HEK293 (cell line): ENCODE data around the gene NABP2.

Experiments
- CTCF ChIA-PET: fragments of 350-600 bp; formaldehyde crosslinking; extraction: SDS; loops from one replicate; lab custom pipeline; 2021; ENCODE audit warnings: antibody characterized with exemption; lab: Yijun Ruan, JAX
- POLR2A ChIA-PET: fragments of 300-600 bp; formaldehyde crosslinking; extraction: SDS; loops from one replicate; lab custom pipeline; 2020; ENCODE audit warnings: antibody characterized with exemption, inconsistent platforms; lab: Yijun Ruan, JAX
- H3K27ac ChIP-seq: fragments of 200-500 bp; sonication (Bioruptor generic); 2 replicates; pipeline ENCODE4 v1.5.1; 2014; ENCODE audit warnings: low read depth, low read length, control low read depth, inconsistent platforms; ENCODE audit errors: extremely low read depth
- H3K36me3 ChIP-seq, 2 experiments: fragments of 200-500 bp in 1 of 2; sonication (Bioruptor generic) in 1 of 2; 1 replicate in 1 of 2; 2 replicates in 1 of 2; pipeline ENCODE4 v1.5.1; 2014 to 2017; ENCODE audit warnings: inconsistent platforms in 2 of 2, low read length in 2 of 2; ENCODE audit not compliant: control insufficient read depth in 2 of 2, insufficient read depth in 1 of 2
- H3K4me1 ChIP-seq: fragments of 200-500 bp; sonication (Bioruptor generic); 2 replicates; pipeline ENCODE4 v1.5.1; 2014; ENCODE audit warnings: mild to moderate bottlenecking, low read length, inconsistent platforms; ENCODE audit not compliant: control insufficient read depth, insufficient read depth
- H3K4me3 ChIP-seq: 2 replicates; pipeline ENCODE4 v1.5.1; 2011; ENCODE audit warnings: low read depth, mild to moderate bottlenecking, control low read depth, low read length, moderate library complexity
- H3K9me3 ChIP-seq: fragments of 200-500 bp; sonication (Bioruptor generic); 2 replicates; pipeline ENCODE4 v1.5.1; 2014; ENCODE audit warnings: low read depth, low read length, inconsistent platforms; ENCODE audit not compliant: control insufficient read depth, insufficient read depth
- CTCF ChIP-seq: fragments of 450-650 bp; formaldehyde crosslinking; IDR thresholded peaks from 2 replicates; pipeline ENCODE4 v1.5.1; 2016; ENCODE audit warnings: missing biosample characterization, missing genetic modification characterization
- GLIS1 ChIP-seq: fragments of 450-650 bp; formaldehyde crosslinking; IDR thresholded peaks from 2 replicates; pipeline ENCODE4 v1.5.1; 2016; ENCODE audit warnings: missing biosample characterization, missing genetic modification characterization
- HOXA7 ChIP-seq: sonication (generic); formaldehyde crosslinking; IDR thresholded peaks from 2 replicates; pipeline ENCODE4 v1.8.1; 2022; ENCODE audit warnings: missing genetic modification reagents, borderline replicate concordance
- INSM2 ChIP-seq: fragments of 450-650 bp; formaldehyde crosslinking; IDR thresholded peaks from 2 replicates; pipeline ENCODE4 v1.5.1; 2016; ENCODE audit warnings: missing biosample characterization, missing genetic modification characterization
- PBX3 ChIP-seq: sonication (generic); formaldehyde crosslinking; IDR thresholded peaks from 2 replicates; pipeline ENCODE4 v1.8.1; 2022; ENCODE audit warnings: mild to moderate bottlenecking, moderate library complexity, missing genetic modification reagents
- SCRT2 ChIP-seq: fragments of 450-650 bp; formaldehyde crosslinking; IDR thresholded peaks from 2 replicates; pipeline ENCODE4 v1.5.1; 2016; ENCODE audit warnings: missing biosample characterization, missing genetic modification characterization
- SP2 ChIP-seq: fragments of 450-650 bp; formaldehyde crosslinking; IDR thresholded peaks from 2 replicates; pipeline ENCODE4 v1.5.1; 2016; ENCODE audit warnings: missing biosample characterization, missing genetic modification characterization
- SP7 ChIP-seq: fragments of 450-650 bp; formaldehyde crosslinking; IDR thresholded peaks from 2 replicates; pipeline ENCODE4 v1.5.1; 2016; ENCODE audit warnings: missing biosample characterization, missing genetic modification characterization
- ZBTB17 ChIP-seq: fragments of 450-650 bp; formaldehyde crosslinking; IDR thresholded peaks from 2 replicates; pipeline ENCODE4 v1.5.1; 2016; ENCODE audit warnings: missing biosample characterization, missing genetic modification characterization
- ZNF133 ChIP-seq: fragments of 450-650 bp; formaldehyde crosslinking; IDR thresholded peaks from 2 replicates; pipeline ENCODE4 v1.5.1; 2016; ENCODE audit warnings: missing biosample characterization, missing genetic modification characterization
- ZNF19 ChIP-seq: fragments of 450-650 bp; formaldehyde crosslinking; IDR thresholded peaks from 2 replicates; pipeline ENCODE4; 2016; ENCODE audit warnings: missing biosample characterization, missing genetic modification characterization, low read depth
- ZNF202 ChIP-seq: fragments of 450-650 bp; formaldehyde crosslinking; IDR thresholded peaks from 2 replicates; pipeline ENCODE4 v1.5.1; 2016; ENCODE audit warnings: missing biosample characterization, missing genetic modification characterization, borderline replicate concordance
- ZNF23 ChIP-seq: fragments of 450-650 bp; formaldehyde crosslinking; IDR thresholded peaks from 2 replicates; pipeline ENCODE4 v1.5.1; 2016; ENCODE audit warnings: missing biosample characterization, missing genetic modification characterization, borderline replicate concordance
- ZNF239 ChIP-seq: fragments of 450-650 bp; formaldehyde crosslinking; IDR thresholded peaks from 2 replicates; pipeline ENCODE4 v1.5.1; 2016; ENCODE audit warnings: missing biosample characterization, missing genetic modification characterization
- ZNF292 ChIP-seq: fragments of 450-650 bp; formaldehyde crosslinking; IDR thresholded peaks from 2 replicates; pipeline ENCODE4 v1.5.1; 2016; ENCODE audit warnings: low read depth, missing biosample characterization, missing genetic modification characterization, borderline replicate concordance
- ZNF501 ChIP-seq: fragments of 450-650 bp; formaldehyde crosslinking; IDR thresholded peaks from 2 replicates; pipeline ENCODE4 v1.5.1; 2016; ENCODE audit warnings: missing biosample characterization, missing genetic modification characterization
- ZNF514 ChIP-seq: fragments of 450-650 bp; formaldehyde crosslinking; IDR thresholded peaks from 2 replicates; pipeline ENCODE4 v1.5.1; 2016; ENCODE audit warnings: missing biosample characterization, missing genetic modification characterization
- ZNF529 ChIP-seq: fragments of 450-650 bp; formaldehyde crosslinking; IDR thresholded peaks from 2 replicates; pipeline ENCODE4 v1.5.1; 2017; ENCODE audit warnings: missing genetic modification characterization, missing biosample characterization; ENCODE audit not compliant: insufficient replicate concordance
- ZNF560 ChIP-seq: fragments of 450-650 bp; formaldehyde crosslinking; IDR thresholded peaks from 2 replicates; pipeline ENCODE4 v1.5.1; 2017; ENCODE audit warnings: missing biosample characterization, missing genetic modification characterization, borderline replicate concordance
- ZNF677 ChIP-seq: fragments of 450-650 bp; IDR thresholded peaks from 2 replicates; pipeline ENCODE4 v1.5.0; 2018; ENCODE audit warnings: missing biosample characterization, mild to moderate bottlenecking, missing genetic modification characterization, moderate library complexity
- ZNF701 ChIP-seq: fragments of 450-650 bp; formaldehyde crosslinking; IDR thresholded peaks from 2 replicates; pipeline ENCODE4 v1.5.1; 2016; ENCODE audit warnings: missing biosample characterization, missing genetic modification characterization
- ZNF76 ChIP-seq: fragments of 450-650 bp; formaldehyde crosslinking; IDR thresholded peaks from 2 replicates; pipeline ENCODE4; 2016; ENCODE audit warnings: low read depth, missing biosample characterization, missing genetic modification characterization, borderline replicate concordance
- ZNF791 ChIP-seq: fragments of 450-650 bp; formaldehyde crosslinking; IDR thresholded peaks from 2 replicates; pipeline ENCODE4 v1.5.1; 2016; ENCODE audit warnings: missing biosample characterization, missing genetic modification characterization
- ZXDB ChIP-seq: fragments of 450-650 bp; formaldehyde crosslinking; IDR thresholded peaks from 2 replicates; pipeline ENCODE4 v1.5.1; 2016; ENCODE audit warnings: missing biosample characterization, missing genetic modification characterization
- TF ChIP-seq, protein P1 (sequence below): fragments of 450-650 bp; formaldehyde crosslinking; IDR thresholded peaks from 2 replicates; pipeline ENCODE4 v1.5.1; 2016; ENCODE audit warnings: missing biosample characterization, missing genetic modification characterization
- TF ChIP-seq, protein P2 (sequence below): fragments of 450-650 bp; formaldehyde crosslinking; IDR thresholded peaks from 2 replicates; pipeline ENCODE4 v1.5.1; 2016; ENCODE audit warnings: missing biosample characterization, missing genetic modification characterization

NABP2 gene

GRCh38 chr12:56256326-56256960, 32.3 kb downstream of the NABP2 start (continued):
- TF ChIP-seq ZNF76 (tag by site-specific recombination) (no peak), ZNF133 (tag by site-specific recombination) (no peak), SCRT2 (tag by site-specific recombination) (peak; percentile 60; the same call in 1 of the 2 replicates), CTCF (tag by site-specific recombination) (peak; percentile 17; the same call in 1 of the 2 replicates), SP2 (tag by site-specific recombination) (0 out of 2 replicates have a peak, but pooled peaks have one; percentile 18), SP7 (tag by site-specific recombination) (no peak), GLIS1 (tag by site-specific recombination) (peak; percentile 97), ZNF560 (tag by site-specific recombination) (no peak)
- TF ChIP-seq, protein P1, sequence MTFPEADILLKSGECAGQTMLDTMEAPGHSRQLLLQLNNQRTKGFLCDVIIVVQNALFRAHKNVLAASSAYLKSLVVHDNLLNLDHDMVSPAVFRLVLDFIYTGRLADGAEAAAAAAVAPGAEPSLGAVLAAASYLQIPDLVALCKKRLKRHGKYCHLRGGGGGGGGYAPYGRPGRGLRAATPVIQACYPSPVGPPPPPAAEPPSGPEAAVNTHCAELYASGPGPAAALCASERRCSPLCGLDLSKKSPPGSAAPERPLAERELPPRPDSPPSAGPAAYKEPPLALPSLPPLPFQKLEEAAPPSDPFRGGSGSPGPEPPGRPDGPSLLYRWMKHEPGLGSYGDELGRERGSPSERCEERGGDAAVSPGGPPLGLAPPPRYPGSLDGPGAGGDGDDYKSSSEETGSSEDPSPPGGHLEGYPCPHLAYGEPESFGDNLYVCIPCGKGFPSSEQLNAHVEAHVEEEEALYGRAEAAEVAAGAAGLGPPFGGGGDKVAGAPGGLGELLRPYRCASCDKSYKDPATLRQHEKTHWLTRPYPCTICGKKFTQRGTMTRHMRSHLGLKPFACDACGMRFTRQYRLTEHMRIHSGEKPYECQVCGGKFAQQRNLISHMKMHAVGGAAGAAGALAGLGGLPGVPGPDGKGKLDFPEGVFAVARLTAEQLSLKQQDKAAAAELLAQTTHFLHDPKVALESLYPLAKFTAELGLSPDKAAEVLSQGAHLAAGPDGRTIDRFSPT (tag by site-specific recombination) = 0 out of 2 replicates have a peak, but pooled peaks have one; percentile 13

GRCh38 chr12:56257071-56257470, 32.9 kb downstream of the NABP2 start:
- TF ChIP-seq ZNF677 (tag by site-specific recombination) (no peak), ZNF239 (tag by site-specific recombination) (no peak), ZNF501 (tag by site-specific recombination) (no peak), ZNF19 (tag by site-specific recombination) (no peak), ZNF292 (tag by site-specific recombination) (no peak; the same call in 1 of the 2 replicates), HOXA7 (CRISPR knock-in tag) (no peak), ZXDB (tag by site-specific recombination) (no peak), ZNF791 (tag by site-specific recombination) (no peak), ZNF23 (no peak), ZNF514 (no peak), ZNF529 (no peak), ZNF701 (no peak), INSM2 (tag by site-specific recombination) (no peak), PBX3 (no peak), ZNF202 (tag by site-specific recombination) (no peak), ZNF560 (tag by site-specific recombination) (no peak), ZBTB17 (no peak)
- TF ChIP-seq, protein P2, sequence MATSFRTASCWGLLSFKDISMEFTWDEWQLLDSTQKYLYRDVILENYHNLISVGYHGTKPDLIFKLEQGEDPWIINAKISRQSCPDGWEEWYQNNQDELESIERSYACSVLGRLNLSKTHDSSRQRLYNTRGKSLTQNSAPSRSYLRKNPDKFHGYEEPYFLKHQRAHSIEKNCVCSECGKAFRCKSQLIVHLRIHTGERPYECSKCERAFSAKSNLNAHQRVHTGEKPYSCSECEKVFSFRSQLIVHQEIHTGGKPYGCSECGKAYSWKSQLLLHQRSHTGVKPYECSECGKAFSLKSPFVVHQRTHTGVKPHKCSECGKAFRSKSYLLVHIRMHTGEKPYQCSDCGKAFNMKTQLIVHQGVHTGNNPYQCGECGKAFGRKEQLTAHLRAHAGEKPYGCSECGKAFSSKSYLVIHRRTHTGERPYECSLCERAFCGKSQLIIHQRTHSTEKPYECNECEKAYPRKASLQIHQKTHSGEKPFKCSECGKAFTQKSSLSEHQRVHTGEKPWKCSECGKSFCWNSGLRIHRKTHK (tag by site-specific recombination) = no peak
- Histone ChIP-seq H3K36me3 (peaks cover 25 to 51% of the 10 kb centered on the region in 2 experiments), H3K4me1 (peaks cover 13% of the 10 kb centered on the region), H3K4me3 (peak overlapping the region; percentile 92), H3K27ac (peak overlapping the region; percentile 90; the same call in 1 of the 2 replicates), H3K9me3 (no peaks in the 10 kb centered on the region)
- ChIA-PET POLR2A (interaction anchor here (0.7 to 3.5 kb wide), 5 partner anchors 9 to 138 kb away, joined by 3 to 26 read pairs (median 4); partner anchors contain the start of gene COQ10A), CTCF (interaction anchor here (0.5 to 2.3 kb wide), 15 partner anchors 11 to 1876 kb away, joined by 3 to 10 read pairs (median 4); partner anchors contain the start of genes RNF41 and SMARCC2)
